ENCODE results near the gene TSSK3.
"Not testable (repeated sequence)": the region's sequence is repeated elsewhere in the genome, so short reads cannot be mapped to it uniquely, and the experiment has no call there.

The TSSK3 gene

DNA sequence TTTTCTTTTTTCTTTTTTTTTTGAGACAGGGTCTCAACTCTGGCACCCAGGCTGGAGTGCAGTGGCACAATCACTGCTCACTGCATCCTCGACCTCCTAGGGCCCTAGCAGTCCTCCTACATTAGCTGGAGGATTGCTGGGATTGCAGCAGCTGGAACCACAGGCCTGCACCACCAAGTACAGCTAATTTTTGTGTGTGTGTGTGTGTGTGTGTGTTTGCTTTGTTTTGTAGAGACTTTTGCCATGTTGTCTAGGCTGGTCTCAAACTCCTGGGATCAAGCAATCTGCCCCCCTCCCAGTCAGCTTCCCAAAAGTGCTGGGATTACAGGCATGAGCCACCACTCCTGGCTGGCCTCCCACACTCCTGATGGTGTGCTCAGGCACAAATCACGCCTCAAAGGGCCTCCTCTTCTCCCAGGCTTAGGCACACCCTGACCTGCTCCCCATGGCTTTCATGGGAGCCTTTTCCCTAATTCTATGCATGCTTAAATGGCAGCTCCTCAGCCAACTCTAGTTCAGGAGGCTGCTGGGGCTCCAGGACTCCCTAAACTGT, 9.4 kb upstream of the TSSK3 start:
- H3K4me3 ChIP-seq (ENCODE audit: low read length in 2 of 2) = no peak overlapping the region
- H3K4me1 ChIP-seq (ENCODE audit: control insufficient read depth, insufficient read depth, low read length) = peaks cover 29% of the 10 kb centered on the region

DNA sequence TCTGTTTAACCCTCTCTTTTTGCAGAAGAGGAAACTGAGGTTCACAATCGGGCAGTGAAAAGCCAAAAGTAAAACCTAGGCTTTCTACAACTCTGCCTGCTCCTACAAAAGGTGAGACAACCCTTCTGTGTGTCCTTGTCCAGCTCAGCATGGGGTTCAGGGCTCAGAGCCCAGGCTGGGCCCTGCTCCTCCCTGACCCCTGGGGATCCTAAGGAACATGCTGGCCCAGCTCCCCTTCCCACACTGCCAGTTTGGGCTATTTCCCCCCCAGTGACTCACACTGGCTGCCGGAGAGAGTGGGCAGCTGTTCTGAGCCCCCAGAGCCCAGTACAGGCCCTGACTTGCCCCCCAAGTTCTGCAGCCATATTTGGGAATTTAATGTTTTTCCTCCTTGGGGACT, 8.9 kb upstream of the TSSK3 start:
- no peak overlapping the region for H3K27ac ChIP-seq (ENCODE audit: low read length)
- no peak overlapping the region for H3K9ac ChIP-seq (ENCODE audit: low read length in 2 of 2)
- H3K4me3 ChIP-seq (ENCODE audit: low read length in 2 of 2) = no peak overlapping the region
- no peaks in the 10 kb centered on the region for H3K27me3 ChIP-seq (ENCODE audit: control insufficient read depth in 1 of 2, insufficient read depth in 2 of 2, low read length in 2 of 2)
- H3K36me3 ChIP-seq (ENCODE audit: control insufficient read depth in 2 of 2, insufficient read depth in 2 of 2, low read length in 2 of 2) = no peaks in the 10 kb centered on the region
- H3K4me1 ChIP-seq (ENCODE audit: control insufficient read depth, insufficient read depth, low read length) = peaks cover 29% of the 10 kb centered on the region
- no peaks in the 10 kb centered on the region for H3K9me3 ChIP-seq (ENCODE audit: control insufficient read depth in 2 of 2, low read length in 2 of 2)

More for the DNA sequence above, 9.4 kb upstream of the TSSK3 start:
- Histone ChIP-seq H3K27me3 (ENCODE audit: control insufficient read depth in 1 of 2, insufficient read depth in 2 of 2, low read length in 2 of 2) (no peaks in the 10 kb centered on the region), H3K27ac (ENCODE audit: low read length) (no peak overlapping the region), H3K9ac (ENCODE audit: low read length in 2 of 2) (peak overlapping the region; percentile 42 to 86), H3K36me3 (ENCODE audit: control insufficient read depth in 2 of 2, insufficient read depth in 2 of 2, low read length in 2 of 2) (no peaks in the 10 kb centered on the region), H3K9me3 (ENCODE audit: control insufficient read depth in 2 of 2, low read length in 2 of 2) (no peaks in the 10 kb centered on the region)

DNA sequence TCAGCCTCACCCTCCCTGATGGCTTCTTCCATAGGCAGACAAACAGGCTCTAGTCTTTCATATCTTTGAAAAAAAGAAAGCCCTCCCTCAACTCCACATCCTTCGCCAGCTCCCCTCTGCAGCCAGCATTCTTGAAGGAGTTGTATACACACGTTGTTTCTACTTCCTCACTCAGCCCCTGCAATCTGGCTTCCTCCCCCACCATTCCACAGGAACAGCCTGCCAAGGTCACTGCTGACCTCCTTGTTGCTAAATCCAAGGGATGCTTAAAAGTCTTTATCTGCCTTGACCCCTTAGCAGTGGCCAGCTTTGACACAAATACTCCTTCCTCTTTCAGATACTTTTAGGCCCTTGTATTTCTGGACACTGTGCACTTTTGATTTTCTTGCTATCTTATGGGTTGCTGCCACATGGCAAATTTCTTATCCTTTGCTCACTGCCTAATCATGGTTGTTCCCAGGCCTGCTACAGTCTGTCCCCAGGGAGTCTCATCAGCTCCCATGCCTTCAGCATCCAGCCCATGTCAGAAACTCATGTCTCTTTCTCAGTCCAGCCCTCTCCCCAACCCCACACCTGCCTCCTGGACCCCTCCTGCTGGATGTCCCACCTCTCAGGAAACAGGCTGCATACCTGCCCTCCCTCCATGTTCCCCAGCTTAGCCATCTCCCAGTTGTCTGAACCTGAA, 8.3 kb upstream of the TSSK3 start:
- peaks cover 29% of the 10 kb centered on the region for H3K4me1 ChIP-seq (ENCODE audit: control insufficient read depth, insufficient read depth, low read length)
- H3K9me3 ChIP-seq (ENCODE audit: control insufficient read depth in 2 of 2, low read length in 2 of 2) = no peaks in the 10 kb centered on the region
- H3K27me3 ChIP-seq (ENCODE audit: control insufficient read depth in 1 of 2, insufficient read depth in 2 of 2, low read length in 2 of 2) = no peaks in the 10 kb centered on the region
- no peaks in the 10 kb centered on the region for H3K36me3 ChIP-seq (ENCODE audit: control insufficient read depth in 2 of 2, insufficient read depth in 2 of 2, low read length in 2 of 2)
- H3K27ac ChIP-seq (ENCODE audit: low read length) = no peak overlapping the region
- peak overlapping the region in 1 of 2 donors; percentile 21 for H3K9ac ChIP-seq (ENCODE audit: low read length in 2 of 2)
- H3K4me3 ChIP-seq (ENCODE audit: low read length in 2 of 2) = no peak overlapping the region

DNA sequence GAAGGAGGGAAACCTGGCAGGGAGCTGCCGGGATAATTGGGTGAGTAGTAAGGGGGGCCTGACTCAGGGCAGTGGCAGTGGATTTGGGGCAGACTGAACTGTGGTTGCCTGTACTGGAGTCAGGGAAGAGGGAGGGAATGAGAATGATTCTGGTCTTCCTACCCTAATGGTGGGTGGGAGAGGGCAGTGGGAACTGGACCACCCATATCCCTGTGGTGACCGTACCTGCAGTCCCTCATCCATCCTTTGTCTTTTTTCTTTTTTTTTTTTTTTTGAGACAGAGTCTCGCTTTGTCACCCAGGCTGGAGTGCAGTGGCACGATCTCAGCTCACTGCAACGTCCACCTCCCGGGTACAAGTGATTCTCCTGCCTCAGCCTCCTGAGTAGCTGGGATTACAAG, 6.6 kb upstream of the TSSK3 start:
- not testable (repeated sequence) for H3K9me3 ChIP-seq (ENCODE audit: control insufficient read depth in 2 of 2, low read length in 2 of 2); H3K4me3 ChIP-seq (ENCODE audit: low read length in 2 of 2); H3K36me3 ChIP-seq (ENCODE audit: control insufficient read depth in 2 of 2, insufficient read depth in 2 of 2, low read length in 2 of 2); H3K27me3 ChIP-seq (ENCODE audit: control insufficient read depth in 1 of 2, insufficient read depth in 2 of 2, low read length in 2 of 2); H3K9ac ChIP-seq (ENCODE audit: low read length in 2 of 2); H3K27ac ChIP-seq (ENCODE audit: low read length)
- H3K4me1 ChIP-seq (ENCODE audit: control insufficient read depth, insufficient read depth, low read length) = peaks cover 27% of the 10 kb centered on the region

DNA sequence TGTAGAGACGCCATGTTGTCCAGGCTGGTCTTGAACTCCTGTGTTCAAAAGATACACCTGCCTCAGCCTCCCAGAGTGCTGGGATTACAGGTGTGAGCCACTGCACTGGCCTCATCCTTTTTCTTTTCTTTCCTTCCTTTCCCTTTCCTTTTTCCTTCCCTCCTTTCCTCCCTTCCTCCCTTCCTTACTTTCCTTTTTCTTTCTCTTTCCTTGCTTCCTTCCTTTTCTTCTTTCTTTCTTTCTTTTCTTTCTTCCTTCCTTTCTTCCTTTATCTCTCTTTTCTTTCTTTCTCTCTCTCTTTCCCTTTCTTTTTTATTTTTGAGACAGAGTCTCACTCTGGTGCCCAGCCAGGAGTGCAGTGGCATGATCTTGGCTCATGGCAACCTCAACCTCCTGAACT, 5.9 kb upstream of the TSSK3 start:
- no peak overlapping the region for H3K27ac ChIP-seq (ENCODE audit: low read length)
- no peak overlapping the region for H3K4me3 ChIP-seq (ENCODE audit: low read length in 2 of 2)

DNA sequence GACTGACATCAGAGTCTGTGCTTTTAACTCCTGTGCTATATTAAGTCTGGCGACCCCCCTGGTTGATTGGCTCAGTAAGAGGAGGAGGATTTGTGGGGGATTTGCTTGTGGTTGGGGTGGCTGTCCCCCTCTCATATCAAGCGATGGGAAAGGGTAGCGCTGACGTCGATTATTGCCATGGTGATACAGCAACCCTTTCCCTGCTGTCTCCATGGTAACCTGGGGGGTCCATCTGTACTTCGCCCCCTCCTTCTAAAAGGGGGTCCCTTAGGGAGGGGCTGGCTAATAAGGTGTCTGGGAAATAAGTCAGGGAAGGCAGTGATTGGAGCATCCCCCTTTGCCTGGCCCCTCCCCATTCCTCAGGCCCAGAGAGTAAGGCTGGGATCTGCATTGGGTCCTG, 4.7 kb upstream of the TSSK3 start:
- Histone ChIP-seq H3K9me3 (ENCODE audit: control insufficient read depth in 2 of 2, low read length in 2 of 2) (no peaks in the 10 kb centered on the region), H3K4me3 (ENCODE audit: low read length in 2 of 2) (no peak overlapping the region), H3K4me1 (ENCODE audit: control insufficient read depth, insufficient read depth, low read length) (peaks cover 28% of the 10 kb centered on the region), H3K9ac (ENCODE audit: low read length in 2 of 2) (no peak overlapping the region), H3K27me3 (ENCODE audit: control insufficient read depth in 1 of 2, insufficient read depth in 2 of 2, low read length in 2 of 2) (no peaks in the 10 kb centered on the region), H3K36me3 (ENCODE audit: control insufficient read depth in 2 of 2, insufficient read depth in 2 of 2, low read length in 2 of 2) (no peaks in the 10 kb centered on the region), H3K27ac (ENCODE audit: low read length) (no peak overlapping the region)

More for the DNA sequence above, 5.9 kb upstream of the TSSK3 start:
- no peaks in the 10 kb centered on the region for H3K27me3 ChIP-seq (ENCODE audit: control insufficient read depth in 1 of 2, insufficient read depth in 2 of 2, low read length in 2 of 2)
- no peak overlapping the region for H3K9ac ChIP-seq (ENCODE audit: low read length in 2 of 2)
- peaks cover 29% of the 10 kb centered on the region for H3K4me1 ChIP-seq (ENCODE audit: control insufficient read depth, insufficient read depth, low read length)
- no peaks in the 10 kb centered on the region for H3K36me3 ChIP-seq (ENCODE audit: control insufficient read depth in 2 of 2, insufficient read depth in 2 of 2, low read length in 2 of 2)
- no peaks in the 10 kb centered on the region for H3K9me3 ChIP-seq (ENCODE audit: control insufficient read depth in 2 of 2, low read length in 2 of 2)

DNA sequence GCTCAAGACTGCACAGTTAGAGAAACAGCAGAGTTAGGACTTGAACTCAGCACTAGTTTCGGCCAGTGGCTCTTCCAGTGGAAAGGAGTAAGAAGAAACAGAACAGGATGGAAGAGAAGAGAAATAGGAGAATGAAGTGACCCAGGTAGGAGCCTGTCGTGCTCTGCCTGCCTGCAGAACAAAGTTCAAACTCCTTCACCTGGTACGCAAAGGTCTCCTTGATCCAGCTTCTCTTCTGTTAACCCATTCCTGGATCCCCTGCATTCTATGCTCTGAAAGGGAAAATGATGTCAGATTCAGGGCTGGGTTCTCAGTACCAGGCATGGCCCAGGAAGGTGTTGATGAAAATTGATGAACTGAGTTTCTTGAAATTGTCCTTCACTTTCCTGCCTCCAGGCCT, 3.9 kb upstream of the TSSK3 start:
- Histone ChIP-seq H3K27ac (ENCODE audit: low read length) (no peak overlapping the region), H3K4me1 (ENCODE audit: control insufficient read depth, insufficient read depth, low read length) (peaks cover 25% of the 10 kb centered on the region), H3K4me3 (ENCODE audit: low read length in 2 of 2) (no peak overlapping the region)

DNA sequence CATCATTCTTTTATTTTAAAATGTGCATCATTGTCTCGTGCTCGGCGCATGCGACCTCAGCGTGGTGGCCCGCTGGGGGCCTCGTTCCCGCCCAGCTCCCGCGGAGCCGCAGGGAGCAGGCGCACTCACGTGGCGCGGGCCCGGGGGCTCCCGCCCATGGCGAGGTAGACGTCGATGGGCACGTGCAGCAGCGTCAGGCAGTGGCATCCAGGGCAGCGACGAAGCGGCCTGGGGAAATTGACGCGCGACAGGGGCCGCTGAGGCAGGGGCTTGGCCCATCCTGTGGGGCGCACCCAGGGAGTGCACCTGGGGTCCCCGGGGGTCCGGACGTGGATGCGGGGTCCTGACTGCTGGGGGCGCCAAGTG, 1.0 kb upstream of the TSSK3 start:
- Histone ChIP-seq H3K9ac (ENCODE audit: low read length in 2 of 2) (no peak overlapping the region), H3K9me3 (ENCODE audit: control insufficient read depth in 2 of 2, low read length in 2 of 2) (no peaks in the 10 kb centered on the region), H3K36me3 (ENCODE audit: control insufficient read depth in 2 of 2, insufficient read depth in 2 of 2, low read length in 2 of 2) (peaks cover 18% of the 10 kb centered on the region in 2 donors), H3K4me1 (ENCODE audit: control insufficient read depth, insufficient read depth, low read length) (peaks cover 17% of the 10 kb centered on the region), H3K4me3 (ENCODE audit: low read length in 2 of 2) (no peak overlapping the region), H3K27ac (ENCODE audit: low read length) (no peak overlapping the region), H3K27me3 (ENCODE audit: control insufficient read depth in 1 of 2, insufficient read depth in 2 of 2, low read length in 2 of 2) (no peaks in the 10 kb centered on the region)

More for the DNA sequence above, 3.9 kb upstream of the TSSK3 start:
- H3K36me3 ChIP-seq (ENCODE audit: control insufficient read depth in 2 of 2, insufficient read depth in 2 of 2, low read length in 2 of 2) = peaks cover 1% of the 10 kb centered on the region in 2 donors
- H3K27me3 ChIP-seq (ENCODE audit: control insufficient read depth in 1 of 2, insufficient read depth in 2 of 2, low read length in 2 of 2) = no peaks in the 10 kb centered on the region
- no peak overlapping the region for H3K9ac ChIP-seq (ENCODE audit: low read length in 2 of 2)
- no peaks in the 10 kb centered on the region for H3K9me3 ChIP-seq (ENCODE audit: control insufficient read depth in 2 of 2, low read length in 2 of 2)

DNA sequence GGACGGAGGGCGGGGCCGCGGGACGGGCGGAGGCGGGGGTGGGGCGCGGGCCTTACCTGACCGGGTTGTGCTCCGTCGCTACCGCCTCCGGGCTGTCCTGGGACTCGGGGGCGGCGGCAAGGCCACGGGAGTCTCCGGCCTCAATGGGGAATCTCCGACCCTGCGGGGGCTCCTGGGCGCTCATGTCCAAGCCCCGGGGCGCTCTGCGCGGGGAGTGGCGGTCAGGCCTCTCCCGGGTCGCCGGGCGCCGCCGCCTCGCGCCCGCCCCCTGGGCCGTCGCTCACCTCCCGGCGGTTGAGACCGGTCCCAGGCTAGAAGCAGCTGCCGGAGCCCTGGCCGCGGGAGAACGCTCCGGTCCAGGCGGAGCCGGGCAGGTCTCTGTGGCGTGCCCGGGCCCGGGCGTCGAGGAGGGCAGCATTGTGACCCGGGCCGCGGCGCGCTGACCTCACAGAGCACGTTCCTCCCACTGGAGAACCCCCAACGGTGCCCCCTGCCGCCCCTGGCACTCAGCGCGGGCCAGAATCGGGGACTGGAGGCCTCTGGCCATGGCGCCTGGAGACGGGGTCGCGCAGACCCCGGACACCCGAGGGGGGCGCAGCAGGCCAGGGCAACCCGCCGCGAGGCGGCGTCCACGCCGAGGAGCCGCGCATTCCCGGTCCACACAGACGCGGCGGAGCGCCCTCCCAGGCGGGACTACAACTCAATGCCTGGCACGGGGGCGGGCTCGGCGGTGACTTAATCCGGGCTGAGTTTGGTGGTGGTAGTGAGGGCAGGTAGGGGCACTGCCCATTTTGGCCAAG, 465 bp upstream of the TSSK3 start:
- Histone ChIP-seq H3K27ac (ENCODE audit: low read length) (no peak overlapping the region), H3K27me3 (ENCODE audit: control insufficient read depth in 1 of 2, insufficient read depth in 2 of 2, low read length in 2 of 2) (no peaks in the 10 kb centered on the region), H3K36me3 (ENCODE audit: control insufficient read depth in 2 of 2, insufficient read depth in 2 of 2, low read length in 2 of 2) (peaks cover 23 to 24% of the 10 kb centered on the region in 2 donors), H3K9me3 (ENCODE audit: control insufficient read depth in 2 of 2, low read length in 2 of 2) (no peaks in the 10 kb centered on the region), H3K4me1 (ENCODE audit: control insufficient read depth, insufficient read depth, low read length) (peaks cover 17% of the 10 kb centered on the region), H3K9ac (ENCODE audit: low read length in 2 of 2) (peak overlapping the region in 1 of 2 donors; percentile 51), H3K4me3 (ENCODE audit: low read length in 2 of 2) (peak overlapping the region; percentile 35 to 70)

DNA sequence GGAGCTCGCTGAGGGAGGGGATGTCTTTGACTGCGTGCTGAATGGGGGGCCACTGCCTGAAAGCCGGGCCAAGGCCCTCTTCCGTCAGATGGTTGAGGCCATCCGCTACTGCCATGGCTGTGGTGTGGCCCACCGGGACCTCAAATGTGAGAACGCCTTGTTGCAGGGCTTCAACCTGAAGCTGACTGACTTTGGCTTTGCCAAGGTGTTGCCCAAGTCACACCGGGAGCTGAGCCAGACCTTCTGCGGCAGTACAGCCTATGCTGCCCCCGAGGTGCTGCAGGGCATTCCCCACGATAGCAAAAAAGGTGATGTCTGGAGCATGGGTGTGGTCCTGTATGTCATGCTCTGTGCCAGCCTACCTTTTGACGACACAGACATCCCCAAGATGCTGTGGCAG, 1.4 kb downstream of the TSSK3 start:
- Histone ChIP-seq H3K4me1 (ENCODE audit: control insufficient read depth, insufficient read depth, low read length) (peaks cover 17% of the 10 kb centered on the region), H3K9ac (ENCODE audit: low read length in 2 of 2) (no peak overlapping the region), H3K27ac (ENCODE audit: low read length) (no peak overlapping the region), H3K9me3 (ENCODE audit: control insufficient read depth in 2 of 2, low read length in 2 of 2) (no peaks in the 10 kb centered on the region), H3K27me3 (ENCODE audit: control insufficient read depth in 1 of 2, insufficient read depth in 2 of 2, low read length in 2 of 2) (no peaks in the 10 kb centered on the region), H3K4me3 (ENCODE audit: low read length in 2 of 2) (no peak overlapping the region), H3K36me3 (ENCODE audit: control insufficient read depth in 2 of 2, insufficient read depth in 2 of 2, low read length in 2 of 2) (peaks cover 35 to 40% of the 10 kb centered on the region in 2 donors)

DNA sequence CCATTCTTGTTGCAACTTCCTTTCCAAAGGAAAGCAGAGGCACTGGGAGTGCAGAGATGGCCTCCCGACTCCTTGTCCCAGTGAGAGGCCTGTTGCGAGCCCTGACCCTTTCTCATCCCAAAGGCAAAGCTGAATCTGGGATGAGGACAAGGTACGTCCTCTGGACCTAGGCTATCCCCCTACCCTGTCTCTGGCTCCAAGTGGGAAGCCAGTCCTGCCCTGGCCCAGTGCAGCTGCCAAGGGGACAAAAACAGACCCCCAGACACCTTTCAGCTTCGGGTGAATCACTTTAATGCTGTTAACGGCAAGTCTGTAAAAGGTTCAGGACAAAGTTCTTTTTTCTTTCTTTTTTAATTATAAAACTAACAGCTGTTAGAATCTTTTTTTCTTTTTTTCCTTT, 2.5 kb downstream of the TSSK3 start:
- H3K36me3 ChIP-seq (ENCODE audit: control insufficient read depth in 2 of 2, insufficient read depth in 2 of 2, low read length in 2 of 2) = peaks cover 35 to 45% of the 10 kb centered on the region in 2 donors
- no peaks in the 10 kb centered on the region for H3K9me3 ChIP-seq (ENCODE audit: control insufficient read depth in 2 of 2, low read length in 2 of 2)
- H3K9ac ChIP-seq (ENCODE audit: low read length in 2 of 2) = no peak overlapping the region
- no peak overlapping the region for H3K4me3 ChIP-seq (ENCODE audit: low read length in 2 of 2)
- H3K4me1 ChIP-seq (ENCODE audit: control insufficient read depth, insufficient read depth, low read length) = peaks cover 17% of the 10 kb centered on the region
- no peak overlapping the region for H3K27ac ChIP-seq (ENCODE audit: low read length)
- no peaks in the 10 kb centered on the region for H3K27me3 ChIP-seq (ENCODE audit: control insufficient read depth in 1 of 2, insufficient read depth in 2 of 2, low read length in 2 of 2)

All from stomach smooth muscle (tissue), 2 donors.